GM12865 (cell line): Measurements from ENCODE around the gene BPIFB3.
A peak's percentile ranks its signal among the peaks of the same experiment; 100 is the strongest.

Experiments used
- DNase-seq: peaks from one replicate; pipeline ENCODE4 v3.0.0; 2010; ENCODE audit warnings: low read depth
- H3K4me3 ChIP-seq: 2 replicates; pipeline ENCODE4 v1.5.1; 2011; ENCODE audit warnings: mild to moderate bottlenecking, low read depth, low read length, control low read depth
- TF ChIP-seq, protein P1 (sequence below): IDR thresholded peaks from 2 replicates; pipeline ENCODE4 v1.5.1; 2011; ENCODE audit warnings: low read length, control low read depth, low read depth, inconsistent platforms; ENCODE audit not compliant: insufficient read depth; ENCODE audit errors: missing control alignments

Gene BPIFB3

GRCh38 chr20:33071198-33071597 is 17.5 kb downstream of the BPIFB3 start:
- DNase-seq, result no peak
- no peak overlapping the region for H3K4me3 ChIP-seq
- TF ChIP-seq, protein P1, sequence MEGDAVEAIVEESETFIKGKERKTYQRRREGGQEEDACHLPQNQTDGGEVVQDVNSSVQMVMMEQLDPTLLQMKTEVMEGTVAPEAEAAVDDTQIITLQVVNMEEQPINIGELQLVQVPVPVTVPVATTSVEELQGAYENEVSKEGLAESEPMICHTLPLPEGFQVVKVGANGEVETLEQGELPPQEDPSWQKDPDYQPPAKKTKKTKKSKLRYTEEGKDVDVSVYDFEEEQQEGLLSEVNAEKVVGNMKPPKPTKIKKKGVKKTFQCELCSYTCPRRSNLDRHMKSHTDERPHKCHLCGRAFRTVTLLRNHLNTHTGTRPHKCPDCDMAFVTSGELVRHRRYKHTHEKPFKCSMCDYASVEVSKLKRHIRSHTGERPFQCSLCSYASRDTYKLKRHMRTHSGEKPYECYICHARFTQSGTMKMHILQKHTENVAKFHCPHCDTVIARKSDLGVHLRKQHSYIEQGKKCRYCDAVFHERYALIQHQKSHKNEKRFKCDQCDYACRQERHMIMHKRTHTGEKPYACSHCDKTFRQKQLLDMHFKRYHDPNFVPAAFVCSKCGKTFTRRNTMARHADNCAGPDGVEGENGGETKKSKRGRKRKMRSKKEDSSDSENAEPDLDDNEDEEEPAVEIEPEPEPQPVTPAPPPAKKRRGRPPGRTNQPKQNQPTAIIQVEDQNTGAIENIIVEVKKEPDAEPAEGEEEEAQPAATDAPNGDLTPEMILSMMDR, result no peak

GRCh38 chr20:33072362-33072761 is 18.7 kb downstream of the BPIFB3 start:
- TF ChIP-seq, protein P1, result no peak
- no peak for DNase-seq
- no peak overlapping the region for H3K4me3 ChIP-seq

DNA sequence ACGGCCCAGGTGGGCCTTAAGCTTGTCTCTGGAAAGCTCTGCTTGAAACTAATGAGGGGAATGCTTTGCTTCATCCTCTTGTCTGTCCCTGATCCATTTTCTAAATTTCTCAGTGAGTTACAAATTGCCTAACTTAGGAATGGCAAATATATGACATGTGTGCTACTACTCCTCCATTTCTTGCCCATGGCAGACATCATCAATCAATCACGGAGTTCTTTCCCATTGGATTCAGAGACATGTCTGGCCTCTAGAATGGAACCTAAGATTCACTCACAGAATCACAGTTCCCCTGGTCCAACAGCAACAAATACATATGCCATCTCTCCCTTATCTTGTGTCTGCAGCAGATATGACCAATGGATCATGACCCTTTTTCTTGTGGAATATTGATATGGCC is 19.1 kb downstream of the BPIFB3 start:
- TF ChIP-seq, protein P1, result no peak
- DNase-seq, result no peak
- no peak overlapping the region for H3K4me3 ChIP-seq

DNA sequence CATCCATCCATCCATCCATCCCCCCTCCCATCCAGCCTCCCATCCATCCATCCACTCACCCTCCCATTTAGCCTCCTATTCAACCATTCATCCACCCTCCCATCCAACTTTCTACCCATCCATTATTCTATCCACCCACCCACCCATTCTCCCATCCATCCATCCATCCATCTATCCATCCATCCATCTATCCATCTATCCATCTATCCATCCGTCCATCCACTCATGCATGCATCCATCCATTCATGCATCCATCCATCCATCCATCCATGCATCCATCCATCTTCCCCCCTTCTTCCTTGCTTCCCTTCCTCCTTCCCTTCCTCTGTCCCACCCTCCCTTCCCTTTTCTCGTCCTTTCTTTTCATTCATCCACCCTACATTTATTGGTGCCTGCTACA is 21.0 kb downstream of the BPIFB3 start:
- DNase-seq, result no peak
- TF ChIP-seq, protein P1, result no peak
- H3K4me3 ChIP-seq, result no peak overlapping the region

DNA sequence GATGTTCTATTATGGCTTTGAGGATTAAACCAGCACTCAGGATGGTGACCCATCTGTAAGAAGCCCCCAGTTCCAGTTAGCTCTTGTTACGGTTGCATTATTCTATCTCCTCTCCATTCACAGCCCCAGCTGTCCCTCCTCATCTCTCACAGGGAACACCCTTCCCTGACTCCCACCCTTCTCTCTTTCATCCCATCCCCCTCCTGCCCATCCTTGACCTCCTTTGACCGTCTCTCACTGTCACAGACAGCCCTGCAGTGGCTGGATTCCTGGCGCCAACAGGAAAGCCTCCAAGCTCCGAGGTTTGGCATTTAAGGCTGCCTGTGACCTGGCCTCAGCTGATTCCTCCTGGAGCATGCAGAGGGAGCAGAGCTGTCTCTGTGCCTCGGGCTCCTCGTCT is 21.6 kb downstream of the BPIFB3 start:
- TF ChIP-seq, protein P1, result no peak
- no peak for DNase-seq
- H3K4me3 ChIP-seq, result no peak overlapping the region

- no peak for DNase-seq
- TF ChIP-seq, protein P1, result peak; percentile 24
These were observed 23.1 kb downstream of the BPIFB3 start for GRCh38 chr20:33076662-33077372.

GRCh38 chr20:33079259-33079658 is 25.6 kb downstream of the BPIFB3 start, which contains the start of gene BPIFB4:
Gene BPIFB4 (plus strand): TSS chr20:33079643. CDS start chr20:33081527, 1,884 bp downstream.
- no peak for DNase-seq
- TF ChIP-seq, protein P1, result no peak
- no peak within 1 kb of the TSS for H3K4me3 ChIP-seq

More at GRCh38 chr20:33076662-33077372, 23.1 kb downstream of the BPIFB3 start:
- H3K4me3 ChIP-seq, result no peak overlapping the region
